Activated CD8-positive, alpha-beta memory T cell treated with anti-CD3 and anti-CD28 coated beads, Interleukin-2, amount 50 U/mL, for 24 hours (primary cell): ENCODE data around the gene UCKL1.
A peak's percentile ranks its signal among the peaks of the same experiment; 100 is the strongest.
"Not testable (repeated sequence)": the region's sequence is repeated elsewhere in the genome, so short reads cannot be mapped to it uniquely, and the experiment has no call there.

Experiments
- DNase-seq: peaks from one replicate; pipeline ENCODE4 v3.0.0-alpha.2; 2020; ENCODE audit errors: extremely low read depth

UCKL1 gene

DNA sequence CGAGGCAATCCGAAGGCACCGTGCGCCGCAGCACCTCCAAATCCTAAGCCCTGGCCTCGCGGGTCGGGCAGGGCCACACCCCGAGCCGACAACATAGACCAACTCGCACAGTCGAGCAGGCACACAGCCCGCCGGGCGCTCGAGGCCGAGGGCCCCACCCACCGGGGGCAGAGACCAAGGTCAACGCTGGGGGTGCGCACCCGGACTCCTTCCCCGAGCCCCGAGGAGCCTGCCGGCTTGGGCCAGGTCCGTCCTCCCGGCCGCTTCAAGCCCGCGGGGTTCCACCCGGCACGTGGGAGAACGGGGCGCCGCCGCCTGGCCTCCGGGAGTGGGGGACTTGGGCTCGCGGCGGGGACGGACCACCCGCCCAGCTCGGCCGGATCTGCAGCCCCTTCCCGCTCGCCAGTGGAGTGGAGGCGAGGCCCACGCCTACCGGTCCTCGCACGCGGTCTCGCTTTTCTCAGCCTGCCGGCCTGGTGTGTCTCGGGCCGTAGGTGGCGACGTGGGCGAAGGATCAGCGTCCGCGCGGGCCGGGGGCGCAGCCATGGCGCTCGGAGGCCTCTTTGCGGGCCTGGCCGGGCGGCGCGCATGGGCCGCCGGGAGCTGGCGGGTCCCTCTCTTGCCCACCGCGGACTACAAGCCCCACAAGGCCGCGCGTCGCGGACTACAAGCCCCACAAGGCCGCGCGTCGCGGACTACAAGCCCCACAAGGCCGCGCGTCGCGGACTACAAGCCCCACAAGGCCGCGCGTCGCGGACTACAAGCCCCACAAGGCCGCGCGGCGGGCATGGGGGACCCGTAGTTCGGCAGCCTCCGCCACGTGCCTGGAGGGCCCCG lies at the start of gene UCKL1:
Gene UCKL1, minus strand, starts transcription at position 590 of the 837 bp plus-strand sequence. Its CDS starts 44 bp downstream, at position 546.
- no peak for DNase-seq

GRCh38 chr20:64005394-64005793 lies 49.2 kb upstream of the UCKL1 start:
- no peak for DNase-seq

DNA sequence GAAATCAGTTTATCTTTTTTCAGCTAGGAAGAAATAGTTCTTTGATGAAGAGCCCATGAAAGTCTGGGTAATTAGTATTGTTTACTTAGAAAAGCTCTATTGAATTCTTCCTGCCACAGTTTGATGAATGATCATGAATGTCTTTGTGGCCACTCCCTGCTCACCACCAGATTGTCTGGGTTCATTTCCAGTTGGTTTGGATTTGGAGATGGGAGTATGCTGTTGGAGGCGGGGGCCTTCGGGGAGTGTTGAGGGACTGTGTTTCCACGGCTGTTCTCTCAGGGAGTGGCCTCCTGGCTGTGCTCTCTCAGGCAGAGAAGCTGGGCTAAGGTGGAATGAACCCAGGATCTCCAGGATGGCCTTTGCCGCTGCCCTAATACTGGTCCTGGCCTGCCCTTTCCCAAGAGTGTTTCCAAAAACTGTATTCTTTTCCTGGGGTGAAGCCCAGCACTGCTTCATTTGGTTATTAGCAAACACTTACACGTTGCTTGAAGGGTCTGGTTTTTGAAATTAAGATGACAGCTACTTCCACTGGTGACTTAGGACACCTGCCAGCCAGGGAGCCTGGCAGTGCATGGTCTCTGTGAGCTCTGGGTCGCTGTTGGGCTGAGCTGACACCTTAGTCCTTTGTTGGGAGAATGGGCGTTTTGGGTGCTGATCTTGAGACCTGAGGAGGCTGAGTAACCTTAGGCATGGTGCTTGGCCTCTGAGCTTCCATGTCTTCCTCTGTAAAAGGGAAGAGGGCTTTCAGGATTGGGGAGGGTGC lies 47.9 kb upstream of the UCKL1 start:
- no peak for DNase-seq

- no peak for DNase-seq
Observed at GRCh38 chr20:64001607-64002011, 45.4 kb upstream of the UCKL1 start.

DNA sequence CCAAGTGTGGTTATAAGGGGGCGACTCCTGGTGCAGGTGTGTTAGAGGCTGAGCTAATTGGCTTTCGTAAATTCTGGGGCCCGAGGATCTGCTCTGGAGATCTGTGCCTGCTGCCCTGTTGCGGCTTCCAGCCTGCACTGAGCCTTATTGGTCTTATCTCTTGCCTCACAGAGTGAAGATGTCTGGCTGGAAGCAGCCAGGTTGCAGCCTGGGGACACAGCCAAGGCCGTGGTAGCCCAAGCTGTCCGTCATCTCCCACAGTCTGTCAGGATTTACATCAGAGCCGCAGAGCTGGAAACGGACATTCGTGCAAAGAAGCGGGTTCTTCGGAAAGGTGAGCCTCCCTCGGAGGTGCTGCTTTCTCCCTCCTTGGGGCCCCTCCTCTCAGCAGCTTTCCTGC lies 44.7 kb upstream of the UCKL1 start:
- no peak for DNase-seq

GRCh38 chr20:63982937-63983336 lies 26.7 kb upstream of the UCKL1 start:
- no peak for DNase-seq

DNA sequence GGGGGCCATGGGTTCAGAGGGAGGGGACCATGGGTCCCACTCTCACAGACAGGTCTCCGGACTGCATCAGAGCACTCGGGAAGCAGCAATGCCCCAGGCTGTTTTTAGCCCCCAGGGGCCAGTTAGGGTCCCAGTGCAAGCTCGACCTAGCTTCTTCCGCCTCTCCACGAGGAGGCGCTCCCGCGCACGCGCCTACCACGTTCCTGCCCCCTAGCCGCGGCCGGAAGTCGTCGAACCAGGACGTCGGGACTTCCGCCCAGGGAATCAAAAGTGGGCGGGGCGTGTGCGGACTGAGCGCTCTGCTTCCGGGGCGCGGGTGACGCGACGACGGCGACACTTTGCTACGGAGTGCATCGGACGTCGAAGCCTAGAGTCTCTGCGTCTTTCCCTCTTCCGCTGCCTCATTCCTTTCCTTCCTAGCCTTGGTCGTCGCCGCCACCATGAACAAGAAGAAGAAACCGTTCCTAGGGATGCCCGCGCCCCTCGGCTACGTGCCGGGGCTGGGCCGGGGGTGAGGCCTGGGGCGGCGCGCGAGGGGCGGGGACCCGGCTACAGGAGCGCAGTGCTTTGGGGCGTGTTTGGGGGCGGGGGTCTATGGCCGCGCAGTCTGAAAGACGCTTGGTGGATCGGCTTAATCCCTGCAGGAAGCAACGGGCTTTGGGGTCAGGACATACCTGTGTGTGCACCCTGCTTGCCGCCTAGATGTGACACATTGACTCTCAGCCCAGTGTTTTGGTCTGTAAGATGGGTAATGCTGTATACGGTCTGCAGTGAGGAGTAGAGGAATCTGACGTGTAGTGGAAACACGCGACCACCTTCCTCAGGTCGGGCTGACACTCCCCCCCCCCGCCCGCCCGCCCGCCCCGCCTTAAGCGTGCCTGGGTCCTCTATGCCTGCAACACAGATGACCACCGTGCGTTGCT lies 24.9 kb upstream of the UCKL1 start, which contains the start of gene PRPF6:
Gene PRPF6, plus strand, starts transcription at position 327 of the 923 bp plus-strand sequence. Its CDS starts 114 bp downstream, at position 441.
- DNase-seq: peak; percentile 86

DNA sequence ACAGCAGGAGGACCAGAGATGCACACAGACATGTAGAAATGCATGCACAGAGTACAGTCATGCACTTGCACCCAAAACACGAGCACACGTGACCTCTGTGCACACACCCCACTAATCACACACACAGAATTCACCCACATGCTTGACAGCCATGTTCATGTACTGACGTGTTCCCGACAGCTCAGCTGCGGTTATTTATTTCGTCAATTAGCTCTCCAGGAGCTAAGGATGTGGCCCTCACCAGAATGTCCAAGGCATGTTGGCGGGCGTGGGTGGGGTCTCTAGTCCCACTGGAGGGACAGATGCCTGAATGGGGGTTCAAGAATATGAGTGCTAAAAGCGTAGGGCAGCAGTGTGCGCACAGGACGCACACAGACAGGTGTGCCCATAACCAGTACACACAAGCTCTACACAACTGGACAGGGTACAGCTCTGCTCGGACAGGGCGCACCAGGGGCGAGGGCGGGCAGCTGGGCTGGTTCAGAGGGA lies 24.1 kb upstream of the UCKL1 start:
- DNase-seq: no peak

- DNase-seq: no peak
Observed at GRCh38 chr20:63979557-63980316, 23.5 kb upstream of the UCKL1 start, which contains the start of gene SAMD10. Gene SAMD10 (minus strand): TSS chr20:63979642. CDS start chr20:63979467, 175 bp downstream.

GRCh38 chr20:63979229-63979556 lies 23.0 kb upstream of the UCKL1 start:
- no peak for DNase-seq

GRCh38 chr20:63978319-63979228 lies 22.4 kb upstream of the UCKL1 start:
- DNase-seq: no peak

DNA sequence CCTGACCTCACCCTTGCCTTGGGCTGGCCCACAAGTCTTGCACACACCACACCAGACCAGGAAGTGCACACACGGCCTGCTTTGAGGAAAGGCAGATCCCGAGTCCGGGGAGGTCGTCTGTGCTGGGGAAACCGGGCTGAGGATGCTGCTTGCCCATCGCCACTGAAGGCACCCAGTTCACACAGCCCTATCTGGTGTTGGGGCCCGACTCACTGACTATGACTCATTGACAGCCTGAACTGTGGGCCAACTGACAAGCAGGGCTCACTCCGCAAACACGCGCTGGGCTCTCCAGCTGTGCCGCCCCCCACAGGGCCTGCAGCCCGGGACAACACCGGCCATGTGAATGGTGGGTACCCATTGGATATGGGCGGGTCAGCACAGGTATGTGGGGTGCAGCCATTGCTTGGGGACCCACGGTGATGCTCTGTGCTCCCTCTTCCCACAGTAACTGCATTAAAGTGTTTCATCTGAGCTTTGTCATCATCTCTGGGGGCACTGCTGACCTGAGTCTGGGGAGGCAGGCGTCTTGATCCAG lies 21.6 kb upstream of the UCKL1 start:
- DNase-seq: no peak

DNA sequence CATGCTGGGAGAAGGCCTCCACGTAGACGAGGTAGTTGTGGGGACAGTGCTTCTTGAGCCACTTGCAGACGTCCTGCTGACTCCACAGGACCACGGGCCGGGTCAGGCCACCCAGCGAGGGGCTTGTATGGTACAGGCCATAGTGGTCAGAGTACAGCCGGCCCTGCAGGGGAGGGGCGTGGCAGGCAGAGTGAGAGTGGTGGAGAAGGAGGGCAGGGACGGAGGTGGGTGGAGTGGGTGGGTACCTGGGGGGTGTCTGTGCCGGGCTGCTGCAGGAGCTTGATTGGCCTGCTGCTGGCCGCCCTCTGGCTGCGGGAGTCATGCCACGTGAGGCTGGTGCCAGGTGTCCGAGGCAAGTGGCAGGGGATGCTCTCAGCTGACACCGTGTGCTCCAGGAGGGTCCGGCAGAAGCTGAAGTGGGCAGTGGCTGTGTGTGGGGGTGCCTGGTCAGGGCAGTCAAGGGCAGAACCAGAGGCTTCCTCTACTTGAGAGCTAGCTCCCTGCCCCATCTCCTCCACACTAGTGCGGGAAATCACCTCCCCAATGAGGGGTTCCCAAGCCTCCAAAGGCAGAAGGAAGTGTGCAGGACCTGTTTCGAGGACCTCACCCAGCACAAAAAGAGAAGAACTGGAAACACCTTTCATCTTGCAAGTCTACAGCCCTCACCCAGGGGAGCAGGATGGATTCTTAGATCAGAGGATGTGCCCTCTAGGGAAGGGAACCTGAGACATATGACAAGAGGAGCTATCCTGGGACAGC lies 20.9 kb upstream of the UCKL1 start:
- DNase-seq: no peak

DNA sequence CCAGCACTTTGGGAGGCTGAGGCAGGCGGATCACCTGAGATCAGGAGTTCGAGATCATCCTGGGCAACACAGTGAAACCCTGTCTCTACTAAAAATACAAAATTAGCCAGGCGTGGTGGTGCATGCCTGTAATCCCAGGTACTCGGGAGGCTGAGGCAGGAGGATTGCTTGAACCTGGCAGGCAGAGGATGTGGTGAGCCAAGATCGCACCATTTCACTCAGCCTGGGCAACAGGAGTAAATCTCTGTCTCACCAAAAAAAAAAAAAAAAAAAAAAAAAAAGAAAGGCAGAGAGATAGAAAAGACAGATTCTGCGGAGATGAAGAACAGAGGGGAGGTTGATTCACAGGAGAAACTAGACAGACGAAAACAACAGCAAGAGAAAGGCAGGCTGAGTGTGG lies 20.3 kb upstream of the UCKL1 start:
- DNase-seq: not testable (repeated sequence)

- no peak for DNase-seq
Observed at GRCh38 chr20:63974402-63975200, 18.4 kb upstream of the UCKL1 start.

DNA sequence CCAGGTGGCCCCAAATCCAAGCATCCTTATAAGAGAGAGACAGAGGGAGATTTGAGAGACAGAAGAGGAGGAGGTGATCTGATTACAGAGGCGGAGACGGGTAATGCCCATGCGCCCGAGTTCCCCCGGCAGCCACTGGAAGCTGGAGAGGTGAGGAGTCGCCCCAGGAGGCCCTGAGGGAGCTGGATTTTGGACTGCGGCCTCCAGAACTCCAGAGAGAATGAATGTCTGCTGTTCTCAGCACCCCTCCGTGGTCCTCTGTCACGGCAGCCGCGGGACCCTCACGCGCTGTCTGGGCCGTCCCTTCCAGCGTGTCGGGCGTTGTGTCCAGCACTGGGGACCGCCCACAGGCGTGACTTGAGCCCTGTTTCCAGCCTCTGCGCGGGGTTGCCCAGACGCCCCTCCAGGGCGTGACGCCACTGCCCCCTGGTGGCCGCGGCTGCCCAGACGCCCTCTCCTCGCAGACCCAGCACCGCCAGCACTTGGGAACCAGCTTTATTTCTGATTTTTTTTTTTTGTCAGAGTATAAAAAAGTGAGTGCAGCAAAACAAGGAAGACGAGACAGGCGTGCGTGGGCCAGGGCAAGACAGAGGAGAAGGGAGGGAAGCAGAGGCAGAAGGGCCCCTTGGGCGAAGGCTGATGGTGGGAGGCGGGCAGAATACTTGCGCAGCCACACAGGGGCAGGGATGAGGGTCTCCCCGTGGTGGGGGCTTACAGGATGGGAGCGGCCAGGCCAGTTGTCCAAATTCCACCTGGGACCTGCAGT lies 17.6 kb upstream of the UCKL1 start:
- no peak for DNase-seq

DNA sequence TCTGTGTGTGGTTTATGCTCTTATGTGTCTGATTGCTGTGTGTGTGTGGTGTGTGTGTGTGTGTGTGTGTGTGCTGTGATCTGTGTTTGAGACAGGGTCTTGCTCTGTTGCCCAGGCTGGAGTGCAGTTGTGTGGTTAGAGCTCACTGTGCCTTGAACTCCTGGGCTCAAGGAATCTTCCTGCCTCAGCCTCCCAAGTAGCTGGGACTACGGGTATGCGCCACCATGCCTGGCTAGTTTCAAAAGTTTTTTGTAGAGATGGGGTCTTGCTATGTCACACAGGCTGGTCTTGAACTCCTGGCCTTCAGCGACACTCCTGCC lies 16.9 kb upstream of the UCKL1 start:
- no peak for DNase-seq
